Retinal pigment epithelial cell (primary cell): ENCODE measurements around the gene ARHGAP23.

ENCODE experiments used
- DNase-seq: peaks from one replicate; pipeline ENCODE4 v3.0.0-alpha.2; 2010; ENCODE audit warnings: low read depth
- H3K4me3 ChIP-seq: 2 replicates; pipeline ENCODE4 v1.5.1; 2011; ENCODE audit warnings: mild to moderate bottlenecking, low read length, control low read depth, moderate library complexity
- CTCF ChIP-seq: conservative IDR thresholded peaks from 2 replicates; pipeline ENCODE4 v1.5.1; 2011; ENCODE audit warnings: low read depth, low read length, control low read depth, inconsistent platforms

Gene ARHGAP23

GRCh38 chr17:38557396-38557795 is 129.1 kb downstream of the ARHGAP23 start:
- no peak for TF ChIP-seq CTCF
- no peak for DNase-seq
- no peak overlapping the region for H3K4me3 ChIP-seq

DNA sequence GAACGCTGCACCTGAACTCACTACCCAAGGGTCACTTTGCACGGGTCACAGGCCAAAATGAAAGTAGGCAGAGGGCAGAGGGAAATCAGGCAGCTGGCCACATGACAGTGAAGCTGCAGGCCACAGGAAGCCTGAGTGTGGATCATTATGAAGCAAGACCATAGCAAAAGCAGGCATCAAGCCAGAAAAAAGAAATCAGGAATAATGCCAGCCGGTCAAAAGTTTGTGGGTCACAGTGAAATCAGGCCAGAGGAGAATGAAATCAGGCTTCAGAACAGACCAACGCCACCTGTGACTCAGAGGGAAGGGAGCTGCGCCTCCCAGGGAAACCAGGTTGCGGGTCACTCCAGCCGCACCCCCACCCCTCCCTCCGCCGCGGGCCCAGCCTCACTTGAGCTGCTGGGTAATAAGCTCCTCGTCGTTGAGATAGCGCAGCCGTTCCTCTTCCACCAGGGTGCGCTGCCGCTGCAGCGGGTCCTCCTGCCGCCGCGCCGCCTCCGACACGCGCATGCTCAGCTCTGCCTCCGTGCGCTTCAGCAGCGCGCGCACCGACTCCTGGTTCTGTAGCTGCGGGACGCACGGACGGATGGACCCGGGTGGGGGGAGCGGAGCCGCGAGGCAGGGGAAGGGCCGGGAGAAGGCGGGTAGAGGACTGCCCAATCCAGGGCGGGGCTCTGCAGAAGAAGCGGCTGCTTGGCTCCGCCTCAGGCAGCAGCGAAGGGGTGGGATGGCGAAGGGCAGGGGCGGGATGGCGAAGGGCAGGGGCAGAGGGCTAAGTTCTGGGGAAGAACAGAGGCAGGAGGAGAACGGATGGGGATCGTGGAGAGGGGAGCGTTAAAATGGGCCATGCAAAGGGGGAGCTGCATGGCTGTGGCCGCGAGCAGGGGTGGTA is 129.8 kb downstream of the ARHGAP23 start:
- DNase-seq: peak; percentile 63
- peak overlapping the region; percentile 42 for H3K4me3 ChIP-seq
- TF ChIP-seq CTCF: peak; percentile 88

DNA sequence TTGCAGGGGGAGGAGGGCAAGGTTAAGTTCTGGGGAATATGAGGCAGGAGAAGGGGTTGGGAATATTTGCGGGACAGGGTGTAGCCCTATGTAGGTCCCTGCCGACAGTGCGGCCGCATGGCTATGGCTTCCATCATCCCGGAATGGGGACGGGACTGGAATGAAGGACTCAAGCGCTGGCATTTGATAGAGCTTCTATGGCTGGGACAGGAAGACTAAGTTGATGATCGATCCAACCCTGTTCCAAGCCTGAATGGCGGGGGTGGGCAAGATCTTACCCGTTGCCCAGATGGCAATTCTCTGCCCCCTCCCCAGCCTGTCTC is 130.4 kb downstream of the ARHGAP23 start:
- no peak for DNase-seq
- TF ChIP-seq CTCF: no peak
- peak overlapping the region; percentile 42 for H3K4me3 ChIP-seq

DNA sequence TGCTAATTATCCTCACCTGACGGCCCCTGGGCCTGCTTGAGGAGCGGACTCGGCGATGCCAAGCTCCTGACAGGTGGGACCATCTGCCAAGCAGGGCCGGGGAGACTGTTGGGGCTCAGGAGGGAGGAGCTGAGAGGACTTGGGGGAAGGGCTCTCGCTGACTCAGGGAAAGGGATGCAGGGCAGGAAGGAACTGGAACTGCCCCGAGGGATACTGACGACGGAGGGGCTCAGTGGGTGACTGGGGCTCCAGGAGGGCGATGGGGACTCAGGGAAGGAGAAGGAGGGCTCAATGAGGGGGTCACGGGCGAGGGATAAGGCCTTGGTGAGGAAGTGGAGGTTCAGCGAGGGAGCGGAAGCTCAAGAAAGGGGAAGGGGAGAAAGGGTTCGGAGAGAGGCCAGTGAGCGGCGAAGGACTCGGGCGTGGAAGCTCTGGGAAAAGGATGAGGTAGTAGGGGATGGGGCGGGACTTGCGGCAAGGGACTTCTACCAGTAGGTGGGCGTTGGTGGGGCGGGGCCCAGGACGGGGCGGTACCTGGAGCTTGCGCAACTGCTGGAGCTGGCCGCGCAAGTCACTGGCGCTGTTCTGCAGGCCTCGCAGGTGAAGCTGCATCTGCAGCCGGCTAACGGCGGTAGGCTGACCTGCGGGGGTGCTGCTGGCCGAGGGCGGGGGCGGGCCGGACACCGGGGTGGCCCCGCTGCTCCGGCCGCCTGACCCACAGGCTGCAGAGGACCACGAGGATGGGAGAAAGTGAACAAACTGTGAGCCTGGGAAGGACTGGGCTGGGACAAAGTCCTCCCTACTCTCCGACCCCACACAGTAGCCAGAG is 131.0 kb downstream of the ARHGAP23 start:
- peak overlapping the region; percentile 42 for H3K4me3 ChIP-seq
- no peak for TF ChIP-seq CTCF
- no peak for DNase-seq

DNA sequence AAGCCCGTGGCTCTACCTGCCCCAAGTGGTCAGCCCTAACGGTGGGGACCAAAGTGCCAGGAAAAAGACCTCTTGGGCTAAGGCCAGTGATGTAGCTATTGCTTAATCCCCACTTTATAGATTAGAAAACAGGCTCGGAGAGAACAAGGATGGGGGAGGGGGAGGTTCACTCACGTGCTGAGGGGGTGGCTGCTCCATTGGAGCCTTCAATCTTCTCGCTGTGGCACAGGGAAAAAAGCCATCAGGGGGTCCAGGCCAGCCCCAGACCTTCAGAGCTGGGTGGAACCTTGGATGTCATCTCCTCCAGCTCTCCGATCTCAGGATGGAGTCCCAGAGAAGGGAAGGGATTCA is 131.6 kb downstream of the ARHGAP23 start:
- TF ChIP-seq CTCF: no peak
- no peak for DNase-seq
- H3K4me3 ChIP-seq: no peak overlapping the region

GRCh38 chr17:38560503-38561318 is 132.4 kb downstream of the ARHGAP23 start:
- H3K4me3 ChIP-seq: no peak overlapping the region
- TF ChIP-seq CTCF: no peak
- no peak for DNase-seq
